Uterus (tissue), 4 donors: ENCODE results near the gene PRELID3B. TPM values are rescaled to one million over a fixed set of nuclear protein-coding genes. Genes with fewer than 3 reads are reported as not detected.

Experiments
- DNase-seq, 2 donors: peaks; one replicate each; pipeline ENCODE4 v3.0.0-alpha.2; 2019 to 2020
- H3K27ac ChIP-seq, 2 donors: fragments of 200-600 bp; sonication (generic); 1 replicate in 1 of 2; 2 replicates in 1 of 2; pipeline ENCODE4 v1.5.1; 2016 to 2018
- H3K27me3 ChIP-seq, 2 donors: fragments of 200-600 bp; sonication (generic); one replicate each; pipeline ENCODE4 v1.5.1; 2018 to 2019; ENCODE audit warnings: control low read depth in 1 of 2
- H3K36me3 ChIP-seq, 2 donors: fragments of 200-600 bp; sonication (generic); one replicate each; pipeline ENCODE4 v1.5.1; 2019; ENCODE audit warnings: control low read depth in 1 of 2
- H3K4me1 ChIP-seq, 2 donors: fragments of 200-600 bp; sonication (generic); one replicate each; pipeline ENCODE4 v1.5.1; 2018 to 2019; ENCODE audit warnings: control low read depth in 1 of 2
- H3K4me3 ChIP-seq, 2 donors: fragments of 200-600 bp; sonication (generic); 1 replicate in 1 of 2; 2 replicates in 1 of 2; pipeline ENCODE4 v1.5.1; 2018 to 2019; ENCODE audit warnings: mild to moderate bottlenecking in 1 of 2
- H3K9me3 ChIP-seq, 2 donors: fragments of 200-600 bp; sonication (generic); one replicate each; pipeline ENCODE4 v1.5.1; 2019; ENCODE audit warnings: control low read depth in 1 of 2
- POLR2A ChIP-seq, 2 donors: fragments of 450-650 bp; IDR thresholded peaks; one replicate each; pipeline ENCODE4 v1.6.1; 2016; ENCODE audit warnings: antibody characterized with exemption in 2 of 2, mild to moderate bottlenecking in 1 of 2, moderate library complexity in 1 of 2
- intact Hi-C: fragments of 100-400 bp; cut with DNase I; formaldehyde crosslinking; loops from one replicate; pipeline ENCODE4 v1.15.1; 2023; ENCODE audit warnings: low total_unique reads
- total RNA-seq, 4 donors: library from RNA; depleted of rRNA in 3 of 4; stranded (reverse); fragments of >200 nt in 3 of 4; gene quantifications; one replicate each; pipeline versions ENCODE4 v1.1.0 to v1.2.4, GENCODE V29; 2014 to 2023
- TF ChIP-seq, protein P1 (sequence below), 4 experiments: fragments of 200-600 bp in 2 of 4; fragments of 450-650 bp in 2 of 4; sonication (generic) in 2 of 4; IDR thresholded peaks; one replicate each; pipeline ENCODE4 v1.5.1; 2016 to 2019; ENCODE audit warnings: antibody characterized with exemption in 4 of 4, mild to moderate bottlenecking in 2 of 4, moderate library complexity in 1 of 4
- donor health status: DM: yes; HTN: yes; CAD: no.

The PRELID3B gene
- total RNA-seq, 4 donors from 2014 or later: 13.3 to 44.3 (median 31.9) TPM

DNA sequence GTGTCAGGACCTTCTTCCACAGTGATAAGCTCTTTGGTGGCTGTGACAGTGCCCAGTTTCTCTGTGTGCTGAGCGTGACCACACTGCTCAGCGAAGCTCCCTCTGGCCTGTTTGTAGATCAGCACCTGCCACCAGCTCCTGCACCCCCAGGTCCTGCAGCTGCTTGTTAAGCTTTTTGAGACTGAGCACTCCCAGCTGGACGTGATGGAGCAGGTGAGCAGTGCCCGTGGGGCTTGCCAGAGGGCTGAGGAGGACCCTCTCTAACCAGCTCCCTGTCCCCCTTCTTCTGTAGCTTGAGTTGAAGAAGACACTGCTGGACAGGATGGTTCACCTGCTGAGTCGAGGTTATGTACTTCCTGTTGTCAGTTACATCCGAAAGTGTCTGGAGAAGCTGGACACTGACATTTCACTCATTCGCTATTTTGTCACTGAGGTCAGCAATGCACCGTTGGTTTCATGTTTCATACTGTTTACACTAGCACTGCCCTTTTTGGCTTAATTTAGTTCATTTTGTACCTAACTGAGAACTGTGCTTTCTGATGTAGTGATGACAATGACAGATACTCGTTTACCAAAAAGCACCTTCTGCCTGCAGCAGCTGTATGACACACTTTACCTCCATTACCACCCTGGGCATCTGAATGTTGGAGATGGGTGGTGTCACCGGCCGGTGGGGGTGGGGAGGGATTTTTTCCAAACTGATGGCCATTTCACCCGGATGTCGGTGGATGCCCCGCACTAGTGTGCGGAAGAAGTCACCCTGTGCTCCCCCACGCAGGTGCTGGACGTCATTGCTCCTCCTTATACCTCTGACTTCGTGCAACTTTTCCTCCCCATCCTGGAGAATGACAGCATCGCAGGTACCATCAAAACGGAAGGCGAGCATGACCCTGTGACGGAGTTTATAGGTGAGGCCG lies 49.0 kb downstream of the PRELID3B start:
- H3K27ac ChIP-seq: no peak overlapping the region
- DNase-seq: peak; percentile 7 to 13
- no peaks in the 10 kb centered on the region for H3K9me3 ChIP-seq
- H3K4me3 ChIP-seq: no peak overlapping the region
- TF ChIP-seq, protein P1, sequence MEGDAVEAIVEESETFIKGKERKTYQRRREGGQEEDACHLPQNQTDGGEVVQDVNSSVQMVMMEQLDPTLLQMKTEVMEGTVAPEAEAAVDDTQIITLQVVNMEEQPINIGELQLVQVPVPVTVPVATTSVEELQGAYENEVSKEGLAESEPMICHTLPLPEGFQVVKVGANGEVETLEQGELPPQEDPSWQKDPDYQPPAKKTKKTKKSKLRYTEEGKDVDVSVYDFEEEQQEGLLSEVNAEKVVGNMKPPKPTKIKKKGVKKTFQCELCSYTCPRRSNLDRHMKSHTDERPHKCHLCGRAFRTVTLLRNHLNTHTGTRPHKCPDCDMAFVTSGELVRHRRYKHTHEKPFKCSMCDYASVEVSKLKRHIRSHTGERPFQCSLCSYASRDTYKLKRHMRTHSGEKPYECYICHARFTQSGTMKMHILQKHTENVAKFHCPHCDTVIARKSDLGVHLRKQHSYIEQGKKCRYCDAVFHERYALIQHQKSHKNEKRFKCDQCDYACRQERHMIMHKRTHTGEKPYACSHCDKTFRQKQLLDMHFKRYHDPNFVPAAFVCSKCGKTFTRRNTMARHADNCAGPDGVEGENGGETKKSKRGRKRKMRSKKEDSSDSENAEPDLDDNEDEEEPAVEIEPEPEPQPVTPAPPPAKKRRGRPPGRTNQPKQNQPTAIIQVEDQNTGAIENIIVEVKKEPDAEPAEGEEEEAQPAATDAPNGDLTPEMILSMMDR (IDR thresholded peaks at IDR 0.05): no peak
- TF ChIP-seq POLR2A (IDR thresholded peaks at IDR 0.05): no peak
- no peaks in the 10 kb centered on the region for H3K36me3 ChIP-seq
- intact Hi-C loops: no loop called here
- H3K4me1 ChIP-seq: no peaks in the 10 kb centered on the region
- H3K27me3 ChIP-seq: no peaks in the 10 kb centered on the region

DNA sequence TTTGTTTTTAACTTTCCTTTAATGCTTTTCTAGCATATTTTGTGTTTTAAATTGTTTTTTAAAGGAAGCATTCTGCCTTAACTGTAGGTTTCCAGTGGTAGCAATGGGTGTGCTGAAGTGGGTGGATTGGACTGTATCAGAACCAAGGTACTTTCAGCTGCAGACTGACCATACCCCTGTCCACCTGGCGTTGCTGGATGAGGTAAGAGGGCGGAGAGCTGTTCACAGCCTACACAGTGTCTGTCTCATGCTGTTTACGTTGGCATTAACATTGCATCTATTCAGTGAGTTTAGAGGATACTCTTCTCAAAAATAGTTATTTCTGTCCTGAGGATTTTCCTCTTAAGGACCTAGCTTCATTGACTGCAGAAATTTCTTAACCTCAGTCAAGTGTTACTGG lies 49.7 kb downstream of the PRELID3B start:
- TF ChIP-seq, protein P1 (IDR thresholded peaks at IDR 0.05): no peak
- no peak for TF ChIP-seq POLR2A (IDR thresholded peaks at IDR 0.05)
- intact Hi-C loops: no loop called here
- H3K27me3 ChIP-seq: no peaks in the 10 kb centered on the region
- H3K36me3 ChIP-seq: no peaks in the 10 kb centered on the region
- no peaks in the 10 kb centered on the region for H3K9me3 ChIP-seq
- no peak for DNase-seq
- no peak overlapping the region for H3K27ac ChIP-seq
- no peak overlapping the region for H3K4me3 ChIP-seq
- no peaks in the 10 kb centered on the region for H3K4me1 ChIP-seq

DNA sequence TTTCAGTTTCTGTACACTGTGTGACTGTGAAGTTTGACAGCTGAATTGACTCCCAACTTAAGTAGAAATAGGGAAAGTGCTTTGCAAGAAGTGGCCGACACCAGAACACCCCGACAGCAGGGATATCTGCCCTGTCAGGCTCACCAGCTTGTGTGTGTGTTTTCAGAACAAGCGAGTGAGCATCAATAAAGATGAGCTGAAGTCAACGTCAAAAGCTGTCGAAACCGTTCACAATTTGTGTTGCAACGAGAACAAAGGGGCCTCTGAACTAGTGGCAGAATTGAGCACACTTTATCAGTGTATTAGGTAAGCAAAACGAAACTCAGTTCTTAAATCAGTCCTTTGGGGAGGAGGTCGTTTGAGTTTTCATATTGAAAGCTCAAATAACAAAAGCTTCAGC lies 50.9 kb downstream of the PRELID3B start:
- Histone ChIP-seq H3K27ac (no peak overlapping the region), H3K9me3 (no peaks in the 10 kb centered on the region), H3K4me1 (no peaks in the 10 kb centered on the region), H3K4me3 (no peak overlapping the region), H3K27me3 (no peaks in the 10 kb centered on the region), H3K36me3 (no peaks in the 10 kb centered on the region)
- TF ChIP-seq, protein P1 (IDR thresholded peaks at IDR 0.05): no peak
- TF ChIP-seq POLR2A (IDR thresholded peaks at IDR 0.05): no peak
- intact Hi-C loops: no loop called here
- DNase-seq: no peak

DNA sequence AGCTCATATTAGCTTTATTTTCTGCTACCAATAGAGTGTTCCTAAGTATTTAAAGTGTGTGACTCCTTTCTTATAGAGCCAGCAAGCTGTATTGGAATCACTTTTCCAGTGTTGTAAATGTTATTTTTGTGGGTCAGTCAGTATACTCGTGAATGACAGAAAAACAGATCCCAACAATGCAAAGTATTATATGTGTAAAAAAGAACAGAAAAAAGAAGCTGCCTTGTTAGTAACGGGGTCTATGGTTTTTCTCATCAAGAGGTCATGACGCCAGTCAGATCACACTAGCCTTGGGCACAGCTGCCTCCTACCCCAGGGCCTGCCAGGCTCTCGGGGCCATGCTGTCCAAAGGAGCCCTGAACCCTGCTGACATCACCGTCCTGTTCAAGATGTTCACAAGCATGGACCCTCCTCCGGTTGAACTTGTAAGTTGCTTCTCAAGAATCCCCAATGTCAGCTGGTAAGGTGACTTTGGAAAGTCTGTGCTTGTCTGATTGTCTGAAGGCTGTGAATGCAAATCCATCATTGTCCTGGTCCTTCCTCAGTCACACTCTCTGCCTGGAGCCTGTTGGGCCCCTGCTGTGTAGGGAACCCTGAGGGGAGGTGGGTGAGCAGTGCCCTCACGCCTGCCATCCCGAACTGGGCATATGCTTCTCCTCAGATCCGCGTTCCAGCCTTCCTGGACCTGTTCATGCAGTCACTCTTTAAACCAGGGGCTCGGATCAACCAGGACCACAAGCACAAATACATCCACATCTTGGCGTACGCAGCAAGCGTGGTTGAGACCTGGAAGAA lies 51.7 kb downstream of the PRELID3B start:
- TF ChIP-seq, protein P1 (IDR thresholded peaks at IDR 0.05): no peak
- TF ChIP-seq POLR2A (IDR thresholded peaks at IDR 0.05): no peak
- intact Hi-C loops: no loop called here
- Histone ChIP-seq H3K9me3 (no peaks in the 10 kb centered on the region), H3K4me3 (no peak overlapping the region), H3K27me3 (no peaks in the 10 kb centered on the region), H3K27ac (no peak overlapping the region), H3K36me3 (no peaks in the 10 kb centered on the region), H3K4me1 (no peaks in the 10 kb centered on the region)
- peak in 1 of 2 donors; percentile 9 for DNase-seq

DNA sequence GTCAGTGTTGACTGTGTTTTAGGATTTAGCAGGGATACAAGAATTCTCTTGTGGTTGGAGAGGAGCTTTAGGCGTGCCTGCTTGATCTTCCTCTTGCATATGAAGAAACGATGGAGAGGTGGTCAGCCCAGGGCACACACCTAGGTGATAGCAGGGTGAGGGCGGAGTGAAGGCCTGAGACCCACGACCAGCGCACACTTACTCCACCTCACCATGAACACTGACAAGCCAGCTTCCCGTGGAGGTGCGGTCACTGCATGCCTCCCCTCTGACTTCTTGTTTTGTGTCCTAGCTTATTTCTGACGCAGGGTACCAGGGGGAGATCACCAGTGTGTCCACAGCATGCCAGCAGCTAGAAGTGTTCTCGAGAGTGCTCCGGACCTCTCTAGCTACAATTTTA lies 53.4 kb downstream of the PRELID3B start:
- TF ChIP-seq, protein P1 (IDR thresholded peaks at IDR 0.05): no peak
- no peak for TF ChIP-seq POLR2A (IDR thresholded peaks at IDR 0.05)
- no peaks in the 10 kb centered on the region for H3K27me3 ChIP-seq
- intact Hi-C loops: loop anchor here (10.0 kb wide), 1 partner anchor 94 kb away; no protein-coding TSS in a partner anchor
- no peak overlapping the region for H3K27ac ChIP-seq
- no peak overlapping the region for H3K4me3 ChIP-seq
- no peaks in the 10 kb centered on the region for H3K9me3 ChIP-seq
- DNase-seq: peak in 1 of 2 donors; percentile 4
- no peaks in the 10 kb centered on the region for H3K4me1 ChIP-seq
- H3K36me3 ChIP-seq: no peaks in the 10 kb centered on the region
